Esophagus squamous epithelium (tissue), 4 donors: ENCODE results near the gene ADAM22.

Experiments
- POLR2A ChIP-seq, 4 donors: fragments of 450-650 bp; IDR thresholded peaks; one replicate each; pipeline ENCODE4 v1.6.1; 2017; ENCODE audit warnings: antibody characterized with exemption in 4 of 4, mild to moderate bottlenecking in 4 of 4, moderate library complexity in 3 of 4
- TF ChIP-seq, protein P1 (sequence below), 6 experiments: fragments of 450-650 bp in 4 of 6; fragments of 200-600 bp in 2 of 6; sonication (generic) in 2 of 6; IDR thresholded peaks; one replicate each; pipeline ENCODE4 v1.5.1; 2016 to 2019; ENCODE audit warnings: antibody characterized with exemption in 6 of 6, mild to moderate bottlenecking in 4 of 6, moderate library complexity in 4 of 6

DNA sequence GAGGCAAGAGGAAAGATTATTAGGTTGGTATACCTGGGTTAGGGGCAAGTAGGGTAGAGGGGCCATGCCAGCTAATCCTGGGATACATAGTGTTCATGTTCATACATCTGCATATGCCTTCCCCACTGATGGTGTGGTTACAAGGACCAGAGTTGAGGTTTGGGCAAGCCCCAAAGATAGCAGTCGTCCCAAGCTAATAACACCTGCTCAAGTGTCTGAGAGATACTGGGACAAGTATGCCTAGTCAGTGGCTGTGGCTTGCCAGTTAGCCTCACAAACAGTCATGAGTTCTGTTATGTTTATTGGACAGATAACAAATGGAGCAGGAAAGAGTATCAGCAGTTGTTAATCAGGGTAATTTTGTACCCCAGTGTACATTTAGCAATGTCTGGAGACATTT lies 139.6 kb downstream of the ADAM22 start:
- TF ChIP-seq, protein P1, sequence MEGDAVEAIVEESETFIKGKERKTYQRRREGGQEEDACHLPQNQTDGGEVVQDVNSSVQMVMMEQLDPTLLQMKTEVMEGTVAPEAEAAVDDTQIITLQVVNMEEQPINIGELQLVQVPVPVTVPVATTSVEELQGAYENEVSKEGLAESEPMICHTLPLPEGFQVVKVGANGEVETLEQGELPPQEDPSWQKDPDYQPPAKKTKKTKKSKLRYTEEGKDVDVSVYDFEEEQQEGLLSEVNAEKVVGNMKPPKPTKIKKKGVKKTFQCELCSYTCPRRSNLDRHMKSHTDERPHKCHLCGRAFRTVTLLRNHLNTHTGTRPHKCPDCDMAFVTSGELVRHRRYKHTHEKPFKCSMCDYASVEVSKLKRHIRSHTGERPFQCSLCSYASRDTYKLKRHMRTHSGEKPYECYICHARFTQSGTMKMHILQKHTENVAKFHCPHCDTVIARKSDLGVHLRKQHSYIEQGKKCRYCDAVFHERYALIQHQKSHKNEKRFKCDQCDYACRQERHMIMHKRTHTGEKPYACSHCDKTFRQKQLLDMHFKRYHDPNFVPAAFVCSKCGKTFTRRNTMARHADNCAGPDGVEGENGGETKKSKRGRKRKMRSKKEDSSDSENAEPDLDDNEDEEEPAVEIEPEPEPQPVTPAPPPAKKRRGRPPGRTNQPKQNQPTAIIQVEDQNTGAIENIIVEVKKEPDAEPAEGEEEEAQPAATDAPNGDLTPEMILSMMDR (IDR thresholded peaks at IDR 0.05) = no peak
- TF ChIP-seq POLR2A (IDR thresholded peaks at IDR 0.05) = no peak
